ENCODE measurements around the gene MAGI2.
"Not testable (repeated sequence)": the region's sequence is repeated elsewhere in the genome, so short reads cannot be mapped to it uniquely, and the experiment has no call there.

The MAGI2 gene

GRCh38 chr7:78346827-78347226 is 1106.6 kb downstream of the MAGI2 start:
- no peak for DNase-seq (ENCODE audit: low spot score)

GRCh38 chr7:78345979-78346378 is 1107.5 kb downstream of the MAGI2 start:
- DNase-seq (ENCODE audit: low spot score) = no peak

GRCh38 chr7:78345293-78345911 is 1108.1 kb downstream of the MAGI2 start:
- no peak for DNase-seq (ENCODE audit: low spot score)

- DNase-seq (ENCODE audit: low spot score) = no peak
Observed at GRCh38 chr7:78334426-78334825, 1119.0 kb downstream of the MAGI2 start.

- DNase-seq (ENCODE audit: low spot score) = no peak
Observed at GRCh38 chr7:78333530-78334425, 1119.7 kb downstream of the MAGI2 start.

GRCh38 chr7:78329001-78329655 is 1124.3 kb downstream of the MAGI2 start:
- DNase-seq (ENCODE audit: low spot score) = no peak

- DNase-seq (ENCODE audit: low spot score) = no peak
Observed at GRCh38 chr7:78327718-78328117, 1125.7 kb downstream of the MAGI2 start.

- no peak for DNase-seq (ENCODE audit: low spot score)
Observed at GRCh38 chr7:78326876-78327275, 1126.6 kb downstream of the MAGI2 start.

- DNase-seq (ENCODE audit: low spot score) = no peak
Observed at GRCh38 chr7:78326189-78326588, 1127.3 kb downstream of the MAGI2 start.

GRCh38 chr7:78323118-78323517 is 1130.3 kb downstream of the MAGI2 start:
- no peak for DNase-seq (ENCODE audit: low spot score)

- not testable (repeated sequence) for DNase-seq (ENCODE audit: low spot score)
Observed at GRCh38 chr7:78322231-78322630, 1131.2 kb downstream of the MAGI2 start.

- DNase-seq (ENCODE audit: low spot score) = no peak
Observed at GRCh38 chr7:78317371-78317770, 1136.1 kb downstream of the MAGI2 start.

- DNase-seq (ENCODE audit: low spot score) = no peak
Observed at GRCh38 chr7:78316110-78316509, 1137.4 kb downstream of the MAGI2 start.

- no peak for DNase-seq (ENCODE audit: low spot score)
Observed at GRCh38 chr7:78315119-78315518, 1138.3 kb downstream of the MAGI2 start.

GRCh38 chr7:78311181-78311580 is 1142.3 kb downstream of the MAGI2 start:
- DNase-seq (ENCODE audit: low spot score) = no peak

- DNase-seq (ENCODE audit: low spot score) = no peak
Observed at GRCh38 chr7:78307892-78308291, 1145.6 kb downstream of the MAGI2 start.

- no peak for DNase-seq (ENCODE audit: low spot score)
Observed at GRCh38 chr7:78306634-78307033, 1146.8 kb downstream of the MAGI2 start.

GRCh38 chr7:78301407-78301806 is 1152.1 kb downstream of the MAGI2 start:
- no peak for DNase-seq (ENCODE audit: low spot score)

- no peak for DNase-seq (ENCODE audit: low spot score)
Observed at GRCh38 chr7:78299088-78299487, 1154.4 kb downstream of the MAGI2 start.

GRCh38 chr7:78296644-78297371 is 1156.7 kb downstream of the MAGI2 start:
- DNase-seq (ENCODE audit: low spot score) = no peak

- no peak for DNase-seq (ENCODE audit: low spot score)
Observed at GRCh38 chr7:78296046-78296597, 1157.3 kb downstream of the MAGI2 start.

GRCh38 chr7:78289471-78289870 is 1164.0 kb downstream of the MAGI2 start:
- DNase-seq (ENCODE audit: low spot score) = not testable (repeated sequence)
